Caco-2 (cell line): ENCODE data around the gene OPA1. TPM values are rescaled to one million over a fixed set of nuclear protein-coding genes. Genes with fewer than 3 reads are reported as not detected.

Experiments
- BruUV-seq: library from RNA; stranded (reverse); fragments of 400-500 nt; replicated peaks from 2 replicates; lab custom pipeline; 2021; lab: Mats Ljungman, UMichigan
- CTCF ChIA-PET: fragments of 300-600 bp; sonication (Branson Sonifier 250); formaldehyde crosslinking; loops from one replicate; lab custom pipeline; 2022; ENCODE audit warnings: antibody characterized with exemption; lab: Charles Lee
- POLR2A ChIA-PET: fragments of 300-600 bp; sonication (Branson Sonifier 250); formaldehyde crosslinking; loops from one replicate; lab custom pipeline; 2022; ENCODE audit warnings: antibody characterized with exemption; lab: Charles Lee
- DNase-seq, 2 experiments: peaks; one replicate each; pipeline versions ENCODE4 v3.0.0 to v3.0.0-alpha.2; 2020 to 2022
- H3K27me3 ChIP-seq: replicated peaks from 2 replicates; pipeline ENCODE4 v1.6.0; 2011; ENCODE audit warnings: low read length; ENCODE audit not compliant: control insufficient read depth, insufficient read depth
- H3K36me3 ChIP-seq: 2 replicates; pipeline ENCODE4 v1.5.1; 2011; ENCODE audit warnings: low read length; ENCODE audit not compliant: control insufficient read depth, insufficient read depth
- H3K4me1 ChIP-seq: fragments of 250-450 bp; sonication (Bioruptor Pico); 2 replicates; pipeline ENCODE4 v1.5.1; 2020; ENCODE audit warnings: mild to moderate bottlenecking
- H3K4me3 ChIP-seq: 2 replicates; pipeline ENCODE4 v1.5.1; 2011; ENCODE audit warnings: low read depth, mild to moderate bottlenecking, control low read depth, low read length
- H3K9me3 ChIP-seq: fragments of 250-450 bp; sonication (Bioruptor Pico); 2 replicates; pipeline ENCODE4 v1.5.1; 2020; ENCODE audit warnings: mild to moderate bottlenecking, moderate library complexity
- H3K27ac Mint-ChIP-seq: one replicate; pipeline ENCODE4 v1.8.0; 2022; ENCODE audit warnings: mixed read lengths; ENCODE audit not compliant: unreplicated experiment
- H3K27me3 Mint-ChIP-seq: one replicate; pipeline ENCODE4 v1.8.0; 2022; ENCODE audit warnings: mixed read lengths; ENCODE audit not compliant: insufficient read depth, unreplicated experiment
- H3K36me3 Mint-ChIP-seq: one replicate; pipeline ENCODE4 v1.8.0; 2022; ENCODE audit warnings: mild to moderate bottlenecking, mixed read lengths; ENCODE audit not compliant: insufficient read depth, unreplicated experiment
- H3K4me1 Mint-ChIP-seq: one replicate; pipeline ENCODE4 v1.8.0; 2022; ENCODE audit warnings: low read depth, mixed read lengths; ENCODE audit not compliant: unreplicated experiment
- H3K4me3 Mint-ChIP-seq: one replicate; pipeline ENCODE4 v1.8.0; 2022; ENCODE audit warnings: mild to moderate bottlenecking, moderate library complexity, mixed read lengths; ENCODE audit not compliant: unreplicated experiment
- H3K9me3 Mint-ChIP-seq: one replicate; pipeline ENCODE4 v1.8.0; 2022; ENCODE audit warnings: mixed read lengths; ENCODE audit not compliant: unreplicated experiment
- intact Hi-C: fragments of 100-400 bp; cut with micrococcal nuclease; formaldehyde crosslinking; loops from one replicate; pipeline ENCODE4 v1.10.0; 2022; ENCODE audit not compliant: unreplicated experiment
- total RNA-seq: library from RNA; stranded (reverse); gene quantifications from 2 replicates; pipeline ENCODE4 v1.2.3, GENCODE V29; 2022
- TF ChIP-seq, protein P1 (sequence below), 2 experiments: fragments of 200-600 bp in 1 of 2; IDR thresholded peaks; 1 replicate in 1 of 2; 2 replicates in 1 of 2; pipeline versions ENCODE4 v1.5.1 to v1.8.0; 2011 to 2022; ENCODE audit warnings: antibody characterized with exemption in 1 of 2, control low read depth in 1 of 2, inconsistent platforms in 1 of 2, low read depth in 1 of 2, low read length in 1 of 2, mild to moderate bottlenecking in 1 of 2, moderate library complexity in 1 of 2; ENCODE audit not compliant: insufficient read depth in 1 of 2, severe bottlenecking in 1 of 2, unreplicated experiment in 1 of 2

OPA1 gene
- total RNA-seq, 1 experiment from 2014 or later: 61.4 TPM

DNA sequence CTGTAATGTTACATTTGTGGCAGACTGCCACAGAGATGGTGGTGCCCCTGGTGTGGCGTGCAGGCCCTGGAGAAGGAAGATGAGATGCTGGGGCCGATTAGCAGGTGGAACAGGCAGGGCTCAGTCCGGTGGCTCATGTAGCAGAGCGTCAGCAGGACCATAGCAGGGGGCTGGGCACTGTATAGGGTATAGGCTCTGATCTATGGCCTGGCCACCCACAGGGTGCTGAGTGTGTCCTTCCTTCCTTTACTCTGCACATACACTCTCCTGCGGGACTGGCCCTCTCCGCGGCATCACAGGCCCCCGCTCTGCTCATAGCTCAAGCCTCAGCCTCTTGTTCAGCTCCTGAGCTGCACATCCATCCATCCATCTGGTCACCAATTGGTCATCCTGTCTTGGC, 143.6 kb downstream of the OPA1 start:
- H3K27me3 Mint-ChIP-seq: no peaks in the 10 kb centered on the region
- Histone ChIP-seq H3K36me3 (no peaks in the 10 kb centered on the region), H3K9me3 (no peaks in the 10 kb centered on the region), H3K4me1 (peaks cover 13% of the 10 kb centered on the region), H3K4me3 (no peak overlapping the region), H3K27me3 (no peaks in the 10 kb centered on the region)
- no peak overlapping the region for H3K27ac Mint-ChIP-seq
- intact Hi-C loops: no loop called here
- TF ChIP-seq, protein P1, sequence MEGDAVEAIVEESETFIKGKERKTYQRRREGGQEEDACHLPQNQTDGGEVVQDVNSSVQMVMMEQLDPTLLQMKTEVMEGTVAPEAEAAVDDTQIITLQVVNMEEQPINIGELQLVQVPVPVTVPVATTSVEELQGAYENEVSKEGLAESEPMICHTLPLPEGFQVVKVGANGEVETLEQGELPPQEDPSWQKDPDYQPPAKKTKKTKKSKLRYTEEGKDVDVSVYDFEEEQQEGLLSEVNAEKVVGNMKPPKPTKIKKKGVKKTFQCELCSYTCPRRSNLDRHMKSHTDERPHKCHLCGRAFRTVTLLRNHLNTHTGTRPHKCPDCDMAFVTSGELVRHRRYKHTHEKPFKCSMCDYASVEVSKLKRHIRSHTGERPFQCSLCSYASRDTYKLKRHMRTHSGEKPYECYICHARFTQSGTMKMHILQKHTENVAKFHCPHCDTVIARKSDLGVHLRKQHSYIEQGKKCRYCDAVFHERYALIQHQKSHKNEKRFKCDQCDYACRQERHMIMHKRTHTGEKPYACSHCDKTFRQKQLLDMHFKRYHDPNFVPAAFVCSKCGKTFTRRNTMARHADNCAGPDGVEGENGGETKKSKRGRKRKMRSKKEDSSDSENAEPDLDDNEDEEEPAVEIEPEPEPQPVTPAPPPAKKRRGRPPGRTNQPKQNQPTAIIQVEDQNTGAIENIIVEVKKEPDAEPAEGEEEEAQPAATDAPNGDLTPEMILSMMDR (IDR thresholded peaks at IDR 0.05; ENCODE audit: insufficient read depth in 1 of 2, low read depth in 1 of 2, low read length in 1 of 2, severe bottlenecking in 1 of 2, unreplicated experiment in 1 of 2): no peak
- no peaks in the 10 kb centered on the region for H3K4me1 Mint-ChIP-seq
- POLR2A ChIA-PET: no interaction called here
- no TSS peak for BruUV-seq
- no peak for DNase-seq
- CTCF ChIA-PET: no interaction called here
- H3K9me3 Mint-ChIP-seq: no peaks in the 10 kb centered on the region
- H3K4me3 Mint-ChIP-seq: no peak overlapping the region
- H3K36me3 Mint-ChIP-seq: no peaks in the 10 kb centered on the region

DNA sequence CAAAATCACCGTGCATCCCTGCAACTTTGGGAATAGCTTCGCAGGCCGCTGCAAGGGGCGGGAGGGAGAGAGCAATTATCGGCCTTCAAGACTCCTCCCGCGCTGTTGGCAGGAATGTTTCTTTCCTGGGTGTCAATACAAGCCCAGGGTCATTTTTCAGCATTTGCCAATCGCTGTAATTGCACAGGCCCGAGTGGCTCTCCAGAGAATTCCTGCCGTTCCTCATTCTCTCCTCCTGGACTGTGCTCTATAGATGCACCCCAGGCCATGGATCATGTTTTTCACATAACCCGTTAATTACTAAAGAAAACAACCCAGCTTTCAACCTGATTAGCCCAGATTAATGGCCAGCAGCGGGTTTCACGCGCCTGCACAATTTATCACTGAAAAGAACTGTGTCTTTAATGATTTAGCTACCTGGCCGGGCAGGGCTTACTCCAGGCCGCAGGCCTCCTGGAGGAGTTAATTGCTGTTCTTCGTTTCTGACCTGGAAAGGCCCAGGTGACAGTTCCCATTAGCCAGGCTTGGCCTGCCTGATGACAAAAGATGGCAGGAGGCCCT, 144.3 kb downstream of the OPA1 start:
- Histone ChIP-seq H3K36me3 (no peaks in the 10 kb centered on the region), H3K4me3 (no peak overlapping the region), H3K27me3 (no peaks in the 10 kb centered on the region), H3K4me1 (peaks cover 7% of the 10 kb centered on the region), H3K9me3 (no peaks in the 10 kb centered on the region)
- TF ChIP-seq, protein P1 (IDR thresholded peaks at IDR 0.05; ENCODE audit: insufficient read depth in 1 of 2, low read depth in 1 of 2, low read length in 1 of 2, severe bottlenecking in 1 of 2, unreplicated experiment in 1 of 2): no peak
- CTCF ChIA-PET: no interaction called here
- no TSS peak for BruUV-seq
- Mint-ChIP-seq H3K4me1 (no peaks in the 10 kb centered on the region), H3K27me3 (no peaks in the 10 kb centered on the region), H3K27ac (no peak overlapping the region), H3K9me3 (no peaks in the 10 kb centered on the region), H3K4me3 (no peak overlapping the region), H3K36me3 (no peaks in the 10 kb centered on the region)
- POLR2A ChIA-PET: no interaction called here
- no peak for DNase-seq
- intact Hi-C loops: no loop called here

DNA sequence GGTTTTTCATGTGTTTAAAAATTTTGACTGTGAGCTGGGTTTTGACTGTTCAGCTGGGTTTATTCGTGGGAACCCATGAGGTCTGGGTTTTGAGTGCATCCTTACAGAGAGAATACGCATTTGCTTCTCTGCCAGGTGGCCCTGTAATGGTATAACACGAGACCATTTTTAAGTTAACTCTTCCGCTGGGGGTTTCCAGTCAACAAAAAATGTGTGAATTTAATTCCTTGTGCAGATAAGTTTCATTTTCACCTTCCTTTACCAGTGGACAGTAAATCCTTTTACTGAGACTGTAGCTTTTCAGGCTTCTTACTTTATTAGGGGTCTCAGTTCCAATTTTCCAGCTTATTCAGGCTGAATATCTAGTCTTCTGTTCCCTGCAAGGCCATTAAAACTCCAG, 149.6 kb downstream of the OPA1 start:
- DNase-seq: no peak
- Histone ChIP-seq H3K27me3 (no peaks in the 10 kb centered on the region), H3K4me3 (no peak overlapping the region), H3K36me3 (no peaks in the 10 kb centered on the region), H3K4me1 (peaks cover 30% of the 10 kb centered on the region), H3K9me3 (no peaks in the 10 kb centered on the region)
- BruUV-seq: no TSS peak
- H3K36me3 Mint-ChIP-seq: peaks cover 8% of the 10 kb centered on the region
- no peaks in the 10 kb centered on the region for H3K9me3 Mint-ChIP-seq
- POLR2A ChIA-PET: no interaction called here
- H3K4me1 Mint-ChIP-seq: peaks cover 24% of the 10 kb centered on the region
- CTCF ChIA-PET: no interaction called here
- intact Hi-C loops: loop anchor here (1.0 kb wide), 1 partner anchor 10 kb away; no protein-coding TSS in a partner anchor
- no peaks in the 10 kb centered on the region for H3K27me3 Mint-ChIP-seq
- peak overlapping the region; percentile 87 for H3K27ac Mint-ChIP-seq
- TF ChIP-seq, protein P1 (IDR thresholded peaks at IDR 0.05; ENCODE audit: insufficient read depth in 1 of 2, low read depth in 1 of 2, low read length in 1 of 2, severe bottlenecking in 1 of 2, unreplicated experiment in 1 of 2): no peak
- H3K4me3 Mint-ChIP-seq: no peak overlapping the region
